ENCODE data around the gene ABCG1. TPM values are rescaled to one million over a fixed set of nuclear protein-coding genes. Genes with fewer than 3 reads are reported as not detected.

Gene ABCG1
- total and polyA plus RNA-seq, 7 donors: 6.0 to 19.3 (median 11.6) TPM

DNA sequence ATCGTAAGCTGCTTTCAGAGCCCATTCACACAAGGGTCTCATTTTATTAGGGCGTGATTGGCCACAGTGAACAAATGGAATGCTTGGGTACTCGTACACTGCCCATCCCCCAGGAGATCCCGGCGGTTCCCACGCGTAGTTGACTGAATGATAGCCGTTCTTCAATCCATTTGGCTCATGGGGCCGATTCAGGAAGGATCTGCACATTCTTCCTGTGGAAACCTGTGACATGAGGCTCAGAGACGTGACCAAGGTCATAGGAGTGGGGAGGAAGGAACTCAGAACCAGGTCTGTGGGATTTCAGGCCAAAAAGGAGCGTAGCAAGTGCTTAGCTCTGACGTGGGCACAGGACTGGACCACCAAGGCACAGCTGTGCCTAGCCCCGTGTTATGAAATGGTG, 11.7 kb downstream of the ABCG1 start:
- peak; percentile 53 for DNase-seq
- 86 to 91% methylated on average over 13 of the region's 13 CpGs for WGBS, 2 donors
- TF ChIP-seq EP300 (IDR thresholded peaks at IDR 0.05): no peak
- TF ChIP-seq, protein P1, sequence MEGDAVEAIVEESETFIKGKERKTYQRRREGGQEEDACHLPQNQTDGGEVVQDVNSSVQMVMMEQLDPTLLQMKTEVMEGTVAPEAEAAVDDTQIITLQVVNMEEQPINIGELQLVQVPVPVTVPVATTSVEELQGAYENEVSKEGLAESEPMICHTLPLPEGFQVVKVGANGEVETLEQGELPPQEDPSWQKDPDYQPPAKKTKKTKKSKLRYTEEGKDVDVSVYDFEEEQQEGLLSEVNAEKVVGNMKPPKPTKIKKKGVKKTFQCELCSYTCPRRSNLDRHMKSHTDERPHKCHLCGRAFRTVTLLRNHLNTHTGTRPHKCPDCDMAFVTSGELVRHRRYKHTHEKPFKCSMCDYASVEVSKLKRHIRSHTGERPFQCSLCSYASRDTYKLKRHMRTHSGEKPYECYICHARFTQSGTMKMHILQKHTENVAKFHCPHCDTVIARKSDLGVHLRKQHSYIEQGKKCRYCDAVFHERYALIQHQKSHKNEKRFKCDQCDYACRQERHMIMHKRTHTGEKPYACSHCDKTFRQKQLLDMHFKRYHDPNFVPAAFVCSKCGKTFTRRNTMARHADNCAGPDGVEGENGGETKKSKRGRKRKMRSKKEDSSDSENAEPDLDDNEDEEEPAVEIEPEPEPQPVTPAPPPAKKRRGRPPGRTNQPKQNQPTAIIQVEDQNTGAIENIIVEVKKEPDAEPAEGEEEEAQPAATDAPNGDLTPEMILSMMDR (IDR thresholded peaks at IDR 0.05): no peak
- no peak for TF ChIP-seq POLR2AphosphoS5 (IDR thresholded peaks at IDR 0.05)
- TF ChIP-seq POLR2A (IDR thresholded peaks at IDR 0.05): no peak
- peaks cover 0 to 5% (median 2%) of the 10 kb centered on the region in 4 donors for H3K36me3 ChIP-seq
- intact Hi-C loops (cut with DNase I): loop anchor here (10.0 kb wide), 1 partner anchor 806 kb away; the partner anchor contains the start of gene MX1
- no peaks in the 10 kb centered on the region for H3K9me3 ChIP-seq
- peak overlapping the region in 3 of 4 donors; percentile 89 to 90 (median 90) for H3K27ac ChIP-seq
- peaks cover 0 to 82% (median 67%) of the 10 kb centered on the region in 4 donors for H3K4me1 ChIP-seq
- H3K4me3 ChIP-seq: no peak overlapping the region
- no peaks in the 10 kb centered on the region for H3K27me3 ChIP-seq

DNA sequence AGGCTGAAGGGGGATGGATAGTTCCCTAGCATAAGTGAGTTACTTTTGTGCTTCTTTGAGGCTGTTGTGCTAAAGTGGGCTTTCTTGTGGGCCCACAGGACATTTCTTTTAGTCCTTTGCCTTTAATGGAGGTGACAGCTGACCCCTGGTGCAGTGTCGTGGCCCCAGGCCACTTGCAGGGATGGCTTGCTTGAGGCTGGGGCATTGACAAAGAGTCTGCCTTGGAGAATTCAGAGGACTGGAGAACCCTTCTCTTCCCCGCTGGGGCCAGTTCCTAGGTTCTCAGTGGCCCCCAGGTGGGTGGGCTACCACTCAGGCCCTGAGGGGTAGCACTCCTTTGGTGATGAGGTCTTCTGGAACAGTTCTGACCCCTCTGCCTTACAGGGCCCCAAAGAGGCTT, 12.8 kb downstream of the ABCG1 start:
- Histone ChIP-seq H3K9me3 (no peaks in the 10 kb centered on the region), H3K4me3 (no peak overlapping the region), H3K4me1 (peaks cover 0 to 93% (median 75%) of the 10 kb centered on the region in 4 donors), H3K27me3 (no peaks in the 10 kb centered on the region), H3K27ac (peak overlapping the region; percentile 86 to 90 (median 90)), H3K36me3 (no peaks in the 10 kb centered on the region)
- peak; percentile 58 for DNase-seq
- intact Hi-C loops (cut with DNase I): loop anchor here (10.0 kb wide), 1 partner anchor 807 kb away; the partner anchor contains the start of gene MX1
- WGBS, 2 donors: 97 to 99% methylated on average over 2 of the region's 2 CpGs
- TF ChIP-seq, protein P1 (IDR thresholded peaks at IDR 0.05): no peak
- no peak for TF ChIP-seq POLR2AphosphoS5 (IDR thresholded peaks at IDR 0.05)
- TF ChIP-seq EP300 (IDR thresholded peaks at IDR 0.05): no peak
- no peak for TF ChIP-seq POLR2A (IDR thresholded peaks at IDR 0.05)

DNA sequence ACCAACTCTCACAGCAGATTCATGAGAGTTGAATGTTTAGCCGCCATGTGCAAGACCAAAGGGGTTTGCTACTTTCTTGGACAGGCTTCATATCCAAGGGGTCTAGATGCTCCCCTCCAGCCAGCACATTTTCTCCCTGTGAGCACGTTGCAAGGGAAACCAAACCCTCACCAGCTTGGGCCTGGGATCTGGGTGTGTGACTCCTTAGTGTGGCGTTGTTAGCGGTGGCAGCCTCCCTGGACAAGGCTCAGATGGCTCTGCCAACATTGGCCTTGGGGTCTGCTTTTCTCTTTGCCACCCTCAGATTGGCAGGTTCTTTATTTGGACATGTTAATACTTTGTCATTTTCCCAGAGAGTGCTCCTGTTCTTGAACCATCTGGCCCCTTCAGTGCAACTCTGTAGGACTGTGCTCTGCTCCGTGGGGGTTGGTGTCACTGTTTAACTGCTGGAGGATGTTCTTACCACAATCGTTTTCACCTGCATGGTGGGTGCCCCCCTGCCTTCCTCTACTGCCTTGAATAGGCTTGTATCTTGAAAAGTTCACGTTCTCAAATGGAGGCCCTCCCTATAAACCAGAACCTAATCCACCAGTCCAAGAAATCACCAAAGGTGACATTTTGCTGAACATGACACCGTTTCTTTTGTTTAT, 13.4 kb downstream of the ABCG1 start:
- intact Hi-C loops (cut with DNase I): loop anchor here (10.0 kb wide), 1 partner anchor 808 kb away; the partner anchor contains the start of gene MX1
- no peaks in the 10 kb centered on the region for H3K9me3 ChIP-seq
- peak; percentile 61 for DNase-seq
- no peaks in the 10 kb centered on the region for H3K27me3 ChIP-seq
- peaks cover 0 to 95% (median 74%) of the 10 kb centered on the region in 4 donors for H3K4me1 ChIP-seq
- H3K27ac ChIP-seq: peak overlapping the region; percentile 86 to 90 (median 90)
- TF ChIP-seq EP300 (IDR thresholded peaks at IDR 0.05) (no peak), POLR2A (IDR thresholded peaks at IDR 0.05) (no peak), POLR2AphosphoS5 (IDR thresholded peaks at IDR 0.05) (no peak)
- TF ChIP-seq, protein P1 (IDR thresholded peaks at IDR 0.05): no peak
- 68 to 82% methylated on average over 8 of the region's 8 CpGs for WGBS, 2 donors
- H3K4me3 ChIP-seq: no peak overlapping the region
- no peaks in the 10 kb centered on the region for H3K36me3 ChIP-seq

DNA sequence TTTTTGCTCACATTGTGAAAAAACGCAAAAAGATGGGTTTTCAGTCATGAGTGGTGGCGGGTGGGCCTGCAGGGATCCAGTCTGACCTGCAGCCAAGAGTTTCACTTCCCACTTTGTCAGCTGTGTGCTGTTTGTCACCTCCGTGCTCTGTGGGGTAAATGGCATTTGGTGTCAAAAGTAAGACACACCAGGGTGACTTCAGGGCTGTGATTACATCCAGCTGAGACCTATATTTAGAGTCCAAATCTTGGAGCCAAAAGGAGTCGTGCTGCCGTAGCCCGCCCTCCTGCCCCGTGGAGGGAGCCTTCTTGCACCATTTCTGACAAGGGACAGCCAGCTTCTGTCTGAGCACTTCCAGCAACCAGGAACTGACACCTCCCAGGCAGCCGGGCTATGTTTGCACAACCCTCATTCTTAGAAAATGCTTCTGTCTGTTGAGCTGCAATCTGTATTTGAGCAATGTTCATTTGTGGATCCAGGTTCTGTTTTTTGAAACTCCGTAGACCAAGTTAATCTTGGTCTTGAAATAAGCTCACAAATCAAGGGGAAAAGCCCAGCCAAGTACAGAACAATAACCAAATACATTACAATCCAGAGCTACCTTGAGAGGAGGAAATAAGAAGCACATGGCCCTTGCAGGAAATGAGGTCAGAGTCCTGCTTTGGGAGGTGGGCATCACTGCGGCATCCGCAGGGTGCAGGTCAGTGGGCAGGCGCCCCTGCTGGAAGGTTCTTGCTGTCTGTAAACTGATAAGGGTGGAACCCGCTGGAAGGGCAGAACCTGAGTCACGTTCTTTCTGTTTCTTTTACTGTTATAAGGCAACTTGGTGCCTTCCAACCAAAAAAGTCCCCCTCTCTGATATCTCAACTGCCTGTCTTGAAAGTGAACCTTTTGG, 14.4 kb downstream of the ABCG1 start:
- peaks cover 0 to 86% (median 64%) of the 10 kb centered on the region in 4 donors for H3K4me1 ChIP-seq
- DNase-seq: peak; percentile 98
- 16% methylated on average over 14 of the region's 14 CpGs for WGBS, 2 donors
- H3K27ac ChIP-seq: peak overlapping the region; percentile 86 to 90 (median 90)
- TF ChIP-seq POLR2AphosphoS5 (IDR thresholded peaks at IDR 0.05) (peak; percentile 95 to 97 (median 96)), POLR2A (IDR thresholded peaks at IDR 0.05) (no peak), EP300 (IDR thresholded peaks at IDR 0.05) (peak; percentile 74 to 95 (median 85))
- TF ChIP-seq, protein P1 (IDR thresholded peaks at IDR 0.05): peak in 3 of 4 experiments; percentile 15 to 24 (median 19)
- intact Hi-C loops (cut with DNase I): loop anchor here (1.0 to 10.0 kb wide), 2 partner anchors 13 to 809 kb away; partner anchors contain the start of gene MX1
- no peaks in the 10 kb centered on the region for H3K36me3 ChIP-seq
- H3K4me3 ChIP-seq: no peak overlapping the region
- no peaks in the 10 kb centered on the region for H3K27me3 ChIP-seq
- no peaks in the 10 kb centered on the region for H3K9me3 ChIP-seq
